HL-60 (cell line): ENCODE results near the gene COL11A1.

Experiments used
- DNase-seq, 2 experiments: peaks; one replicate each; pipeline ENCODE4 v3.0.0-alpha.2; 2010 to 2020; ENCODE audit warnings: low read depth in 1 of 2, low spot score in 1 of 2
- H3K27ac ChIP-seq: fragments of 250-450 bp; sonication (Bioruptor Pico); replicated peaks from 2 replicates; pipeline ENCODE4 v1.5.1; 2020; ENCODE audit warnings: mild to moderate bottlenecking, moderate library complexity
- H3K27me3 ChIP-seq: fragments of 250-450 bp; sonication (Bioruptor Pico); 2 replicates; pipeline ENCODE4 v1.5.1; 2021; ENCODE audit warnings: mild to moderate bottlenecking, moderate library complexity; ENCODE audit not compliant: insufficient read depth, poor library complexity, severe bottlenecking
- H3K4me3 ChIP-seq: replicated peaks from 2 replicates; pipeline ENCODE4 v1.5.1; 2011; ENCODE audit warnings: mild to moderate bottlenecking, control low read depth, low read length; ENCODE audit not compliant: insufficient read depth
- CTCF ChIP-seq: IDR thresholded peaks from one replicate; pipeline ENCODE4 v1.5.1; 2011; ENCODE audit warnings: low read length, control low read depth, inconsistent platforms; ENCODE audit not compliant: insufficient read depth
- GABPA ChIP-seq: IDR thresholded peaks from 2 replicates; pipeline ENCODE4 v1.6.1; 2012; ENCODE audit warnings: low read depth
- POLR2AphosphoS5 ChIP-seq: IDR thresholded peaks from 2 replicates; pipeline ENCODE4 v1.6.1; 2012; ENCODE audit warnings: low read depth
- REST ChIP-seq: IDR thresholded peaks from 2 replicates; pipeline ENCODE4 v1.6.1; 2012; ENCODE audit warnings: low read depth; ENCODE audit not compliant: insufficient replicate concordance
- SPI1 ChIP-seq: IDR thresholded peaks from 2 replicates; pipeline ENCODE4 v1.6.1; 2012; ENCODE audit warnings: low read depth, mild to moderate bottlenecking, borderline replicate concordance

COL11A1 gene

GRCh38 chr1:102842606-102843005, 265.7 kb downstream of the COL11A1 start:
- Histone ChIP-seq H3K27ac (no peak overlapping the region), H3K27me3 (no peaks in the 10 kb centered on the region), H3K4me3 (no peak overlapping the region)
- DNase-seq = no peak
- TF ChIP-seq SPI1 (no peak), REST (peak; percentile 16)

- TF ChIP-seq POLR2AphosphoS5 (no peak), CTCF (no peak), GABPA (no peak), REST (no peak), SPI1 (no peak)
- DNase-seq = no peak
- no peak overlapping the region for H3K27ac ChIP-seq
- H3K4me3 ChIP-seq = no peak overlapping the region
- H3K27me3 ChIP-seq = no peaks in the 10 kb centered on the region
These were observed 267.6 kb downstream of the COL11A1 start for GRCh38 chr1:102840741-102841140.

GRCh38 chr1:102838016-102838415, 270.3 kb downstream of the COL11A1 start:
- Histone ChIP-seq H3K4me3 (no peak overlapping the region), H3K27me3 (no peaks in the 10 kb centered on the region), H3K27ac (no peak overlapping the region)
- no peak for DNase-seq
- TF ChIP-seq POLR2AphosphoS5 (no peak), SPI1 (no peak), CTCF (no peak), GABPA (no peak), REST (no peak)

- Histone ChIP-seq H3K27ac (no peak overlapping the region), H3K27me3 (no peaks in the 10 kb centered on the region)
- no peak for TF ChIP-seq SPI1
- no peak for TF ChIP-seq CTCF
- TF ChIP-seq GABPA = no peak
These were observed 270.8 kb downstream of the COL11A1 start for GRCh38 chr1:102837551-102837950.

More at GRCh38 chr1:102837551-102837950, 270.8 kb downstream of the COL11A1 start:
- H3K4me3 ChIP-seq = no peak overlapping the region
- no peak for DNase-seq
